H1 (cell line): ENCODE results near the gene DUOXA1.

ENCODE experiments used
- BRCA1 ChIP-seq: IDR thresholded peaks from 2 replicates; pipeline ENCODE4 v1.6.1; 2012; ENCODE audit warnings: low read depth, low read length, improper control_type of control experiment
- CTBP2 ChIP-seq: IDR thresholded peaks from 2 replicates; pipeline ENCODE4 v1.7.0; 2011; ENCODE audit warnings: borderline replicate concordance, mild to moderate bottlenecking, moderate library complexity, mixed read lengths, low read length; ENCODE audit not compliant: insufficient read depth, insufficient read length
- POLR2A ChIP-seq, 2 experiments: IDR thresholded peaks; 1 replicate in 1 of 2; 2 replicates in 1 of 2; pipeline ENCODE4 v1.6.1; 2011; ENCODE audit warnings: low read depth in 2 of 2, low read length in 2 of 2, mild to moderate bottlenecking in 2 of 2; ENCODE audit errors: control extremely low read depth in 1 of 2
- RBBP5 ChIP-seq: IDR thresholded peaks from 2 replicates; pipeline ENCODE4 v1.7.1; 2012; ENCODE audit warnings: low read depth, mild to moderate bottlenecking, inconsistent platforms, low read length, moderate library complexity, borderline replicate concordance
- SIN3A ChIP-seq, 2 experiments: IDR thresholded peaks in 1 of 2; conservative IDR thresholded peaks in 1 of 2; 2 replicates each; pipeline ENCODE4 v1.6.1; 2011 to 2012; ENCODE audit warnings: low read length in 2 of 2, improper control_type of control experiment in 1 of 2, low read depth in 1 of 2, mild to moderate bottlenecking in 1 of 2
- TBP ChIP-seq: IDR thresholded peaks from 2 replicates; pipeline ENCODE4 v1.6.1; 2011; ENCODE audit warnings: low read depth, low read length, improper control_type of control experiment
- TEAD4 ChIP-seq: IDR thresholded peaks from 2 replicates; pipeline ENCODE4 v1.6.1; 2012; ENCODE audit warnings: low read depth, low read length, inconsistent platforms, mixed read lengths
- YY1 ChIP-seq: IDR thresholded peaks from 2 replicates; pipeline ENCODE4 v1.6.1; 2011; ENCODE audit warnings: low read depth, mild to moderate bottlenecking, low read length
- TF ChIP-seq, protein P1 (sequence below), 3 experiments: IDR thresholded peaks; 1 replicate in 2 of 3; 2 replicates in 1 of 3; pipeline versions ENCODE4 v1.5.1 to v1.6.1; 2011; ENCODE audit warnings: low read length in 3 of 3, mild to moderate bottlenecking in 3 of 3, inconsistent platforms in 2 of 3, low read depth in 1 of 3, moderate library complexity in 1 of 3; ENCODE audit not compliant: insufficient read depth in 1 of 3; ENCODE audit errors: control extremely low read depth in 1 of 3

DNA sequence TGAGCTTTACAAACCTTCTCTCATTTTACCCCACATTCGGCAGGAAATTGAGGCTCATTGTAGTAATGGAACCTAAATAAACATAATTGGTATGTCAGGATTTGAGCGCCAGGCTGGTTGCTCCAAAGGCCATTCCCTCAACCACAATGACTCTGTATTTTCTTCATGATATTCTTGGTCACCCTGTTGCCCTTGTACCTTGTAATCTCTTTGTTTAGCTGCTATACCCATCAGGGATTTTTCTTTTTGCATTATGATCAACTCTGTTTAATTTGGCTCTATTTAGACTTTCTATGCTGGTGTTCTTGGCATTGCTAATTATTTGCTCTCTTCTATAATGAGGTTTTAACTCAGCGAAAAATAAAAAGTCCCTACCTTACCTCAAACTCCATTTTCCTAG, 45.5 kb downstream of the DUOXA1 start:
- TF ChIP-seq RBBP5 (no peak), TBP (no peak), SIN3A (conservative IDR thresholded peaks at IDR 0.05 in 1 of 2, IDR thresholded peaks at IDR 0.05 in 1 of 2; ENCODE audit: low read depth in 1 of 2, low read length in 2 of 2) (no peak), BRCA1 (no peak), CTBP2 (no peak), TEAD4 (no peak), POLR2A (IDR thresholded peaks at IDR 0.05; ENCODE audit: control extremely low read depth in 1 of 2, low read depth in 2 of 2, low read length in 2 of 2) (no peak), YY1 (no peak)
- TF ChIP-seq, protein P1, sequence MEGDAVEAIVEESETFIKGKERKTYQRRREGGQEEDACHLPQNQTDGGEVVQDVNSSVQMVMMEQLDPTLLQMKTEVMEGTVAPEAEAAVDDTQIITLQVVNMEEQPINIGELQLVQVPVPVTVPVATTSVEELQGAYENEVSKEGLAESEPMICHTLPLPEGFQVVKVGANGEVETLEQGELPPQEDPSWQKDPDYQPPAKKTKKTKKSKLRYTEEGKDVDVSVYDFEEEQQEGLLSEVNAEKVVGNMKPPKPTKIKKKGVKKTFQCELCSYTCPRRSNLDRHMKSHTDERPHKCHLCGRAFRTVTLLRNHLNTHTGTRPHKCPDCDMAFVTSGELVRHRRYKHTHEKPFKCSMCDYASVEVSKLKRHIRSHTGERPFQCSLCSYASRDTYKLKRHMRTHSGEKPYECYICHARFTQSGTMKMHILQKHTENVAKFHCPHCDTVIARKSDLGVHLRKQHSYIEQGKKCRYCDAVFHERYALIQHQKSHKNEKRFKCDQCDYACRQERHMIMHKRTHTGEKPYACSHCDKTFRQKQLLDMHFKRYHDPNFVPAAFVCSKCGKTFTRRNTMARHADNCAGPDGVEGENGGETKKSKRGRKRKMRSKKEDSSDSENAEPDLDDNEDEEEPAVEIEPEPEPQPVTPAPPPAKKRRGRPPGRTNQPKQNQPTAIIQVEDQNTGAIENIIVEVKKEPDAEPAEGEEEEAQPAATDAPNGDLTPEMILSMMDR (IDR thresholded peaks at IDR 0.05; ENCODE audit: control extremely low read depth in 1 of 3, insufficient read depth in 1 of 3, low read depth in 1 of 3, low read length in 3 of 3), result no peak
